GM12878 (cell line): Measurements from ENCODE around the gene LURAP1L. TPM values are rescaled to one million over a fixed set of nuclear protein-coding genes. Genes with fewer than 3 reads are reported as not detected.

Experiments
- ATAC-seq: fragments of 200-7000 bp; cut with Tn5 transposase; 3 replicates; pipeline ENCODE4 v1.9.1; 2020; ENCODE audit warnings: mild to moderate bottlenecking, moderate library complexity
- BruUV-seq: library from RNA; stranded (reverse); fragments of 400-500 nt; replicated peaks from 2 replicates; lab custom pipeline; 2021; lab: Mats Ljungman, UMichigan
- CTCF ChIA-PET: fragments of 300-600 bp; sonication (Branson Sonifier 250); formaldehyde crosslinking; extraction: SDS; loops from one replicate; lab custom pipeline; 2021; ENCODE audit warnings: inconsistent platforms; lab: Yijun Ruan, JAX
- POLR2A ChIA-PET: fragments of 350-600 bp; formaldehyde crosslinking; extraction: SDS; loops from one replicate; lab custom pipeline; 2021; ENCODE audit warnings: inconsistent platforms; lab: Charles Lee
- RAD21 ChIA-PET: fragments of 300-600 bp; sonication (Branson Sonifier 250); formaldehyde crosslinking; loops from one replicate; lab custom pipeline; 2023; ENCODE audit warnings: antibody characterized with exemption; ENCODE audit not compliant: unreplicated experiment; lab: Charles Lee
- SMC1A ChIA-PET: fragments of 300-600 bp; sonication (Branson Sonifier 250); formaldehyde crosslinking; loops from one replicate; lab custom pipeline; 2023; ENCODE audit not compliant: unreplicated experiment, uncharacterized antibody; lab: Charles Lee
- DNase-seq: peaks from one replicate; pipeline ENCODE4 v3.0.0-alpha.2; 2011; ENCODE audit warnings: low read depth, low spot score
- FAIRE-seq: peaks from 3 replicates; lab custom pipeline; 2011; peaks lifted over from hg19 to GRCh38; lab: Jason Lieb, UNC
- H2AFZ ChIP-seq: 2 replicates; pipeline ENCODE4 v1.6.0; 2011; ENCODE audit warnings: low read depth, low read length, control low read depth; ENCODE audit not compliant: control insufficient read depth
- H3K27ac ChIP-seq: 2 replicates; pipeline ENCODE4 v1.5.1; 2011; ENCODE audit warnings: control low read depth; ENCODE audit not compliant: control insufficient read depth, insufficient read depth
- H3K27me3 ChIP-seq, 2 experiments: replicated peaks in 1 of 2; 2 replicates each; pipeline versions ENCODE4 v1.6.0 to v1.6.1; 2011; ENCODE audit warnings: low read length in 1 of 2; ENCODE audit not compliant: control insufficient read depth in 2 of 2, insufficient read depth in 2 of 2
- H3K36me3 ChIP-seq, 2 experiments: 2 replicates each; pipeline ENCODE4 v1.5.1; 2011; ENCODE audit warnings: low read length in 1 of 2; ENCODE audit not compliant: control insufficient read depth in 2 of 2, insufficient read depth in 2 of 2
- H3K4me1 ChIP-seq: 2 replicates; pipeline ENCODE4 v1.6.1; 2011; ENCODE audit warnings: mild to moderate bottlenecking, low read length, moderate library complexity, mixed read lengths; ENCODE audit not compliant: control insufficient read depth, insufficient read depth
- H3K4me2 ChIP-seq: 2 replicates; pipeline ENCODE4 v1.6.0; 2011; ENCODE audit warnings: control low read depth; ENCODE audit not compliant: control insufficient read depth, insufficient read depth
- H3K4me3 ChIP-seq: fragments of 200-600 bp; sonication (generic); 2 replicates; pipeline ENCODE4 v1.5.1; 2016
- H3K79me2 ChIP-seq: 2 replicates; pipeline ENCODE4 v1.6.0; 2011; ENCODE audit warnings: low read length; ENCODE audit not compliant: control insufficient read depth, insufficient read depth
- H3K9ac ChIP-seq: 2 replicates; pipeline ENCODE4 v1.8.0; 2011; ENCODE audit warnings: low read length, control low read depth, mixed read lengths; ENCODE audit not compliant: control insufficient read depth, insufficient read depth
- H3K9me3 ChIP-seq: replicated peaks from 3 replicates; pipeline ENCODE4 v1.5.1; 2011; ENCODE audit warnings: mild to moderate bottlenecking, low read length; ENCODE audit not compliant: control insufficient read depth, insufficient read depth
- H4K20me1 ChIP-seq: 2 replicates; pipeline ENCODE4 v1.6.0; 2011; ENCODE audit not compliant: control insufficient read depth, insufficient read depth
- CBFB ChIP-seq: IDR thresholded peaks from 2 replicates; pipeline ENCODE4 v1.6.1; 2016; ENCODE audit warnings: antibody characterized with exemption, low read depth
- ESRRA ChIP-seq: IDR thresholded peaks from 2 replicates; pipeline ENCODE4 v1.6.1; 2012; ENCODE audit warnings: mild to moderate bottlenecking, low read length, improper control_type of control experiment
- IKZF1 ChIP-seq: fragments of 450-650 bp; conservative IDR thresholded peaks from 2 replicates; pipeline ENCODE4 v1.6.1; 2017; ENCODE audit warnings: antibody characterized with exemption, mild to moderate bottlenecking
- JUNB ChIP-seq: IDR thresholded peaks from 2 replicates; pipeline ENCODE4 v1.6.1; 2016; ENCODE audit warnings: antibody characterized with exemption, mild to moderate bottlenecking
- KAT2A ChIP-seq: conservative IDR thresholded peaks from 2 replicates; pipeline ENCODE4 v1.6.1; 2011; ENCODE audit warnings: low read depth, low read length; ENCODE audit not compliant: control insufficient read depth
- POLR2AphosphoS2 ChIP-seq: IDR thresholded peaks from 2 replicates; pipeline ENCODE4 v1.6.1; 2011; ENCODE audit warnings: low read depth, mild to moderate bottlenecking, low read length, improper control_type of control experiment, moderate library complexity
- RCOR1 ChIP-seq: conservative IDR thresholded peaks from 2 replicates; pipeline ENCODE4 v1.6.1; 2012; ENCODE audit warnings: low read depth, low read length, improper control_type of control experiment
- SUZ12 ChIP-seq: fragments of 200-600 bp; sonication (generic); IDR thresholded peaks from one replicate; pipeline ENCODE4 v1.6.1; 2018; ENCODE audit warnings: antibody characterized with exemption, mild to moderate bottlenecking; ENCODE audit not compliant: unreplicated experiment
- TAF1 ChIP-seq: IDR thresholded peaks from 2 replicates; pipeline ENCODE4 v1.6.1; 2011; ENCODE audit warnings: mild to moderate bottlenecking, low read depth, low read length, borderline replicate concordance
- TCF7 ChIP-seq: IDR thresholded peaks from 2 replicates; pipeline ENCODE4 v1.6.1; 2014; ENCODE audit warnings: antibody characterized with exemption, borderline replicate concordance
- WRNIP1 ChIP-seq: IDR thresholded peaks from 2 replicates; pipeline ENCODE4 v1.6.1; 2011; ENCODE audit warnings: low read depth, low read length, improper control_type of control experiment, borderline replicate concordance
- ZNF24 ChIP-seq: fragments of 450-650 bp; IDR thresholded peaks from 2 replicates; pipeline ENCODE4 v1.6.1; 2017; ENCODE audit warnings: antibody characterized with exemption, mild to moderate bottlenecking
- ZSCAN29 ChIP-seq: fragments of 450-650 bp; IDR thresholded peaks from 2 replicates; pipeline ENCODE4 v1.6.1; 2017; ENCODE audit warnings: mild to moderate bottlenecking, moderate library complexity
- WGBS: methylation state at CpG from one replicate; pipeline ENCODE4 v1.1.6; 2016; ENCODE audit warnings: low lambda C conversion rate; ENCODE audit not compliant: insufficient replicate concordance, insufficient coverage; ENCODE audit errors: missing lambda C conversion rate; 5-methylcytosine and 5-hydroxymethylcytosine counted together
- in situ Hi-C: fragments of 300-500 bp; cut with MboI; formaldehyde crosslinking; loops from 9 replicates; pipeline ENCODE4 v1.14.3; 2018; ENCODE audit warnings: mixed read lengths
- intact Hi-C: fragments of 100-400 bp; cut with micrococcal nuclease; formaldehyde crosslinking; loops from one replicate; pipeline ENCODE4 v1.14.2; 2022; ENCODE audit not compliant: unreplicated experiment
- polyA plus RNA-seq, 11 experiments: library from polyadenylated mRNA; depleted of rRNA in 4 of 11; unstranded in 6 of 11; stranded (reverse) in 5 of 11; fragments of >200 nt; fragmentation: Nextera tagmentation in 4 of 11; fragmentation: Illumina TruSeq in 1 of 11; extraction: Ambion mirVana in 4 of 11; extraction: Trizol in 1 of 11; gene quantifications; 1 replicate in 1 of 11; 2 replicates in 10 of 11; pipeline versions ENCODE4 v1.2.1 to v1.2.3, GENCODE V29; 2011 to 2016; ENCODE audit warnings: inconsistent platforms in 2 of 11, missing spikeins in 2 of 11, low read depth in 1 of 11
- total RNA-seq, 4 experiments: library from RNA; depleted of rRNA in 3 of 4; stranded (reverse); fragments of >200 nt in 3 of 4; fragmentation: Illumina TruSeq in 1 of 4; extraction: Trizol in 1 of 4; gene quantifications; 2 replicates each; pipeline versions ENCODE4 v1.2.1 to v1.2.3, GENCODE V29; 2013 to 2021
- TF ChIP-seq, protein P1 (sequence below): IDR thresholded peaks from 2 replicates; pipeline ENCODE4 v1.6.1; 2012; ENCODE audit warnings: low read depth, low read length, improper control_type of control experiment
- TF ChIP-seq, protein P2 (sequence below): fragments of 450-650 bp; IDR thresholded peaks from 2 replicates; pipeline ENCODE4 v1.6.1; 2018; ENCODE audit warnings: mild to moderate bottlenecking, low read depth, moderate library complexity; ENCODE audit not compliant: partially characterized antibody
- TF ChIP-seq, protein P3 (sequence below): IDR thresholded peaks from 2 replicates; pipeline ENCODE4 v1.6.1; 2012; ENCODE audit warnings: low read depth, low read length, improper control_type of control experiment
- TF ChIP-seq, protein P4 (sequence below), 3 experiments: IDR thresholded peaks in 2 of 3; conservative IDR thresholded peaks in 1 of 3; 2 replicates each; pipeline ENCODE4 v1.5.1; 2011; ENCODE audit warnings: low read depth in 3 of 3, low read length in 3 of 3, mild to moderate bottlenecking in 3 of 3, control low read depth in 2 of 3, moderate library complexity in 2 of 3, inconsistent platforms in 1 of 3, mixed read lengths in 1 of 3; ENCODE audit not compliant: control insufficient read depth in 2 of 3, insufficient read depth in 1 of 3; ENCODE audit errors: extremely low read depth in 1 of 3

LURAP1L gene
- total and polyA plus RNA-seq, 10 of the 15 experiments (the other 5 are each of a cell fraction or from before 2014, with no cell fraction given), result 0.19 to 3.7 (median 0.69) TPM

- Histone ChIP-seq H2AFZ (no peak overlapping the region), H4K20me1 (no peaks in the 10 kb centered on the region), H3K27ac (no peak overlapping the region), H3K27me3 (no peaks in the 10 kb centered on the region), H3K4me2 (no peak overlapping the region), H3K9me3 (no peaks in the 10 kb centered on the region), H3K4me3 (no peak overlapping the region), H3K36me3 (no peaks in the 10 kb centered on the region), H3K4me1 (no peaks in the 10 kb centered on the region), H3K79me2 (no peaks in the 10 kb centered on the region), H3K9ac (no peak overlapping the region)
- RAD21 ChIA-PET, result no interaction called here
- in situ Hi-C loops (no loop called here), intact Hi-C loops (no loop called here)
- SMC1A ChIA-PET, result no interaction called here
- DNase-seq (no peak), ATAC-seq (no peak), FAIRE-seq (no peak)
- POLR2A ChIA-PET, result no interaction called here
- no TSS peak for BruUV-seq
- CTCF ChIA-PET, result no interaction called here
- WGBS, result 32% methylated on average over 1 of the region's 1 CpG
- no peak for TF ChIP-seq POLR2AphosphoS2
- TF ChIP-seq JUNB, result no peak
- TF ChIP-seq, protein P1, sequence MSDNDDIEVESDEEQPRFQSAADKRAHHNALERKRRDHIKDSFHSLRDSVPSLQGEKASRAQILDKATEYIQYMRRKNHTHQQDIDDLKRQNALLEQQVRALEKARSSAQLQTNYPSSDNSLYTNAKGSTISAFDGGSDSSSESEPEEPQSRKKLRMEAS, result no peak
- no peak for TF ChIP-seq IKZF1
- TF ChIP-seq TAF1, result no peak
- TF ChIP-seq ZNF24, result no peak
- TF ChIP-seq TCF7, result no peak
- TF ChIP-seq, protein P2, sequence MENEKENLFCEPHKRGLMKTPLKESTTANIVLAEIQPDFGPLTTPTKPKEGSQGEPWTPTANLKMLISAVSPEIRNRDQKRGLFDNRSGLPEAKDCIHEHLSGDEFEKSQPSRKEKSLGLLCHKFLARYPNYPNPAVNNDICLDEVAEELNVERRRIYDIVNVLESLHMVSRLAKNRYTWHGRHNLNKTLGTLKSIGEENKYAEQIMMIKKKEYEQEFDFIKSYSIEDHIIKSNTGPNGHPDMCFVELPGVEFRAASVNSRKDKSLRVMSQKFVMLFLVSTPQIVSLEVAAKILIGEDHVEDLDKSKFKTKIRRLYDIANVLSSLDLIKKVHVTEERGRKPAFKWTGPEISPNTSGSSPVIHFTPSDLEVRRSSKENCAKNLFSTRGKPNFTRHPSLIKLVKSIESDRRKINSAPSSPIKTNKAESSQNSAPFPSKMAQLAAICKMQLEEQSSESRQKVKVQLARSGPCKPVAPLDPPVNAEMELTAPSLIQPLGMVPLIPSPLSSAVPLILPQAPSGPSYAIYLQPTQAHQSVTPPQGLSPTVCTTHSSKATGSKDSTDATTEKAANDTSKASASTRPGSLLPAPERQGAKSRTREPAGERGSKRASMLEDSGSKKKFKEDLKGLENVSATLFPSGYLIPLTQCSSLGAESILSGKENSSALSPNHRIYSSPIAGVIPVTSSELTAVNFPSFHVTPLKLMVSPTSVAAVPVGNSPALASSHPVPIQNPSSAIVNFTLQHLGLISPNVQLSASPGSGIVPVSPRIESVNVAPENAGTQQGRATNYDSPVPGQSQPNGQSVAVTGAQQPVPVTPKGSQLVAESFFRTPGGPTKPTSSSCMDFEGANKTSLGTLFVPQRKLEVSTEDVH, result no peak
- no peak for TF ChIP-seq RCOR1
- TF ChIP-seq, protein P3, sequence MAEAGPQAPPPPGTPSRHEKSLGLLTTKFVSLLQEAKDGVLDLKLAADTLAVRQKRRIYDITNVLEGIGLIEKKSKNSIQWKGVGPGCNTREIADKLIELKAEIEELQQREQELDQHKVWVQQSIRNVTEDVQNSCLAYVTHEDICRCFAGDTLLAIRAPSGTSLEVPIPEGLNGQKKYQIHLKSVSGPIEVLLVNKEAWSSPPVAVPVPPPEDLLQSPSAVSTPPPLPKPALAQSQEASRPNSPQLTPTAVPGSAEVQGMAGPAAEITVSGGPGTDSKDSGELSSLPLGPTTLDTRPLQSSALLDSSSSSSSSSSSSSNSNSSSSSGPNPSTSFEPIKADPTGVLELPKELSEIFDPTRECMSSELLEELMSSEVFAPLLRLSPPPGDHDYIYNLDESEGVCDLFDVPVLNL, result no peak
- TF ChIP-seq WRNIP1, result no peak
- no peak for TF ChIP-seq KAT2A
- no peak for TF ChIP-seq SUZ12
- TF ChIP-seq ZSCAN29, result no peak
- TF ChIP-seq, protein P4, sequence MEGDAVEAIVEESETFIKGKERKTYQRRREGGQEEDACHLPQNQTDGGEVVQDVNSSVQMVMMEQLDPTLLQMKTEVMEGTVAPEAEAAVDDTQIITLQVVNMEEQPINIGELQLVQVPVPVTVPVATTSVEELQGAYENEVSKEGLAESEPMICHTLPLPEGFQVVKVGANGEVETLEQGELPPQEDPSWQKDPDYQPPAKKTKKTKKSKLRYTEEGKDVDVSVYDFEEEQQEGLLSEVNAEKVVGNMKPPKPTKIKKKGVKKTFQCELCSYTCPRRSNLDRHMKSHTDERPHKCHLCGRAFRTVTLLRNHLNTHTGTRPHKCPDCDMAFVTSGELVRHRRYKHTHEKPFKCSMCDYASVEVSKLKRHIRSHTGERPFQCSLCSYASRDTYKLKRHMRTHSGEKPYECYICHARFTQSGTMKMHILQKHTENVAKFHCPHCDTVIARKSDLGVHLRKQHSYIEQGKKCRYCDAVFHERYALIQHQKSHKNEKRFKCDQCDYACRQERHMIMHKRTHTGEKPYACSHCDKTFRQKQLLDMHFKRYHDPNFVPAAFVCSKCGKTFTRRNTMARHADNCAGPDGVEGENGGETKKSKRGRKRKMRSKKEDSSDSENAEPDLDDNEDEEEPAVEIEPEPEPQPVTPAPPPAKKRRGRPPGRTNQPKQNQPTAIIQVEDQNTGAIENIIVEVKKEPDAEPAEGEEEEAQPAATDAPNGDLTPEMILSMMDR (IDR thresholded peaks at IDR 0.05 in 2 of 3, conservative IDR thresholded peaks at IDR 0.05 in 1 of 3; ENCODE audit: control insufficient read depth in 2 of 3, extremely low read depth in 1 of 3, insufficient read depth in 1 of 3, low read depth in 3 of 3, low read length in 3 of 3), result no peak
- no peak for TF ChIP-seq CBFB
- no peak for TF ChIP-seq ESRRA
Observed at GRCh38 chr9:12812710-12813109, 37.9 kb downstream of the LURAP1L start.
